Colonic mucosa (tissue), 4 donors: Measurements from ENCODE around the gene GOLGA8M. TPM values are rescaled to one million over a fixed set of nuclear protein-coding genes. Genes with fewer than 3 reads are reported as not detected.
"Not testable (repeated sequence)": the region's sequence is repeated elsewhere in the genome, so short reads cannot be mapped to it uniquely, and the experiment has no call there.

Source experiments
- DNase-seq: peaks from one replicate; pipeline ENCODE4 v3.0.0-alpha.2; 2020
- H3K27ac ChIP-seq: fragments of 200-600 bp; one replicate; pipeline ENCODE4 v1.8.0; 2021
- H3K27me3 ChIP-seq: fragments of 200-600 bp; one replicate; pipeline ENCODE4 v1.8.0; 2021
- H3K36me3 ChIP-seq: fragments of 200-600 bp; one replicate; pipeline ENCODE4 v1.8.0; 2021
- H3K4me1 ChIP-seq: fragments of 200-600 bp; one replicate; pipeline ENCODE4 v1.8.0; 2021; ENCODE audit warnings: mild to moderate bottlenecking
- H3K4me3 ChIP-seq: fragments of 200-600 bp; one replicate; pipeline ENCODE4 v1.8.0; 2021
- H3K9ac ChIP-seq, 2 donors: one replicate each; pipeline ENCODE4 v1.7.0; 2013; ENCODE audit warnings: control low read depth in 2 of 2, low read depth in 2 of 2, low read length in 2 of 2
- H3K9me3 ChIP-seq: fragments of 200-600 bp; one replicate; pipeline ENCODE4 v1.8.0; 2021
- intact Hi-C: fragments of 100-400 bp; cut with DNase I; formaldehyde crosslinking; loops from one replicate; pipeline ENCODE4 v1.14.1; 2022
- total RNA-seq, 2 donors: library from RNA; stranded (reverse); fragmentation: NEBNext Ultra II Directional in 1 of 2; extraction: Animal tissue kit (Norgen Biotek cat#: 25700) in 1 of 2; gene quantifications; one replicate each; pipeline ENCODE4 v1.2.1, GENCODE V29; 2021
- donor health status: healthy.
- donor health status: DM: no; HTN: no; CAD: no.
- donor health status: DM: no; HTN: no; CAD: no.

Gene GOLGA8M
- total RNA-seq, 2 donors from 2014 or later: 0.44 TPM; not detected in 1

- H3K9me3 ChIP-seq: not testable (repeated sequence)
Observed at GRCh38 chr15:28663717-28664116, 48.5 kb downstream of the GOLGA8M start.

GRCh38 chr15:28660750-28661149, 51.5 kb downstream of the GOLGA8M start:
- intact Hi-C loops, H3K4me1 ChIP-seq, H3K9me3 ChIP-seq, H3K27me3 ChIP-seq, H3K4me3 ChIP-seq, DNase-seq, H3K36me3 ChIP-seq, H3K9ac ChIP-seq, H3K27ac ChIP-seq: not testable (repeated sequence)

More at GRCh38 chr15:28663717-28664116, 48.5 kb downstream of the GOLGA8M start:
- H3K9ac ChIP-seq, intact Hi-C loops, H3K36me3 ChIP-seq, H3K4me3 ChIP-seq, H3K27ac ChIP-seq, H3K27me3 ChIP-seq, H3K4me1 ChIP-seq, DNase-seq: not testable (repeated sequence)

GRCh38 chr15:28656018-28656360, 56.2 kb downstream of the GOLGA8M start:
- H3K36me3 ChIP-seq, intact Hi-C loops, H3K9ac ChIP-seq, DNase-seq, H3K27me3 ChIP-seq, H3K9me3 ChIP-seq, H3K4me1 ChIP-seq, H3K4me3 ChIP-seq, H3K27ac ChIP-seq: not testable (repeated sequence)

- DNase-seq, intact Hi-C loops, H3K9me3 ChIP-seq, H3K36me3 ChIP-seq, H3K27ac ChIP-seq, H3K4me3 ChIP-seq, H3K27me3 ChIP-seq, H3K4me1 ChIP-seq, H3K9ac ChIP-seq: not testable (repeated sequence)
Observed at GRCh38 chr15:28655329-28656017, 56.7 kb downstream of the GOLGA8M start.

- H3K4me1 ChIP-seq, DNase-seq, H3K27ac ChIP-seq, H3K36me3 ChIP-seq, H3K9me3 ChIP-seq, H3K9ac ChIP-seq, H3K4me3 ChIP-seq, intact Hi-C loops, H3K27me3 ChIP-seq: not testable (repeated sequence)
Observed at GRCh38 chr15:28654194-28654593, 58.0 kb downstream of the GOLGA8M start.

GRCh38 chr15:28652538-28652937, 59.7 kb downstream of the GOLGA8M start:
- DNase-seq, H3K9ac ChIP-seq, H3K4me1 ChIP-seq, H3K4me3 ChIP-seq, H3K9me3 ChIP-seq, H3K27ac ChIP-seq, H3K27me3 ChIP-seq, H3K36me3 ChIP-seq, intact Hi-C loops: not testable (repeated sequence)

Other genes with a start within 250 kb of the GOLGA8M start
- not detected for gene GOLGA8G, start 179.4 kb downstream of the GOLGA8M start, total RNA-seq
- not detected for gene GOLGA6L25, start 158.9 kb downstream of the GOLGA8M start, total RNA-seq
- gene GOLGA6L7, start 136.2 kb upstream of the GOLGA8M start, total RNA-seq: not detected
- 1 to 10 TPM in 1 of 2 donors, under 1 TPM in 1; 0.77 to 1.0 TPM for gene APBA2, start 173.6 kb upstream of the GOLGA8M start, total RNA-seq